GDM1 (cell line): ENCODE measurements around the gene PNLIPRP2.

Experiments
- DNase-seq: peaks from one replicate; lab custom pipeline; 2025; lab: John Stamatoyannopoulos, UW

The PNLIPRP2 gene

DNA sequence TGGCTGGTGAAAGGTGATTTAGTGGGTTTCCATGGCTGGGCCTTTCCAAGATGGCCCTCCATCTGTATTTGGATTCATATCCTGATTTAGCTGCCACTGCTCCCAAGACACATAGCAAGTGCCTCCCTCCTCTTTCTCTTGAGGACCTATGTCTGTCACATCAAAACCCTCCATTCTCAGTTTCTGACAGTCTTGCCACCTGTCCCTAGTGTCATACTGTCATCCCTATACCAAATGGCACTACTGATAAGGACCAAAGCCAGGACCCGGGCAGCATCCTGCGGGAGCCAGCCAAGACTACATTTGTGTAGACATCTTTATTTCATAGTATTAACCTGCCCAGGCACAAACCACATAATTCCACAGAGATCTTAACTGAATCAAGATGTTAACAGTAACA lies 34.8 kb downstream of the PNLIPRP2 start:
- DNase-seq, result no peak

DNA sequence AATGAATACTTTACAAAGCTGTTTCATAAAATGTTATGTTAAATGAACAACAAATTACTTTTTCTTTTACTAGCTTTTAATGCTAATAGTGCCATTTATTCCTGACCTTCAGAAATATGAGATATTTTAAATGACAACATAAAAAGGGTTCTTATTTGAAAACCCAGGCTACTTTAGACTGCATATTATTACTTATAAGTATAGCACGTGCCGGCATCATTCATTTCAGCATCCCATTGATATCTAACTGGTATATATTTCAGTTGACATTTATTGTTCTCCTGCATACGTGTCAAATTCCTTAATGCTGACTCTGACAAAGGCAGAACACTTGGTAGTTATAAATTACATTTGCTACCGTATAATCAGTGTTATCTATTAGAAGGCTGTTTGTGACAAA lies 35.3 kb downstream of the PNLIPRP2 start:
- DNase-seq, result no peak

DNA sequence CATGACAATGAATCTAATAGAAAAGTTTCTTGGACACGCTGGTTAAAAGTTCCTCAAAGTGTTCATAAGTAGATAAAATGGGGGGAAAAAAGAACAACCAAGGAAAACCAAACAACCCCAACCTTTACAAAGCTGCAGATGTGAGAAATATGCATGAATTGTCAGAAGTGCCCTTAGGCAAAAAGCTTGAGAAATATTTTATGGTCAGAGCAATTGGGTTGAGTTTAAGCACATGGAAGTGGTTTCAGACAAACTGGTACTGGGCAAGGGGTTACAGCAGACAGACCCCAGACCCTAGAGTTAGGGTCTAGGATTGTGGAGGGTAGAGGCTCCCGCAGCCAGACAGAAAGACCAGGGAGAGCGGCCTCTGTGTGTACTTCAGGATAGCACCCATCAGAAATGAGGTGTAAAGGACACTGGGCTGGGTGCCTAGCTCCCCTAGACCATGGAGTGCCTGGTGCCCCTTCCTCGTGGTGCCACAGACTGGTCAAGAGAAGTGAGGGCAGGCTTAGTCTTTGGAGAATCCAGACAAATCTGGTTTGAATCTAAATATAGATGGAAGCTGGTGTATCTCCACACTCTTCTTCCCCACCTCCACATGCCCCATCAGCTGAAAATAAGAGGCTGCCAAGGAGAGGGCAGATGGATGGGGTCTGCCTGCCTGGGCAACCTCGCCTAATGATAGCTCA lies 37.3 kb downstream of the PNLIPRP2 start:
- no peak for DNase-seq

DNA sequence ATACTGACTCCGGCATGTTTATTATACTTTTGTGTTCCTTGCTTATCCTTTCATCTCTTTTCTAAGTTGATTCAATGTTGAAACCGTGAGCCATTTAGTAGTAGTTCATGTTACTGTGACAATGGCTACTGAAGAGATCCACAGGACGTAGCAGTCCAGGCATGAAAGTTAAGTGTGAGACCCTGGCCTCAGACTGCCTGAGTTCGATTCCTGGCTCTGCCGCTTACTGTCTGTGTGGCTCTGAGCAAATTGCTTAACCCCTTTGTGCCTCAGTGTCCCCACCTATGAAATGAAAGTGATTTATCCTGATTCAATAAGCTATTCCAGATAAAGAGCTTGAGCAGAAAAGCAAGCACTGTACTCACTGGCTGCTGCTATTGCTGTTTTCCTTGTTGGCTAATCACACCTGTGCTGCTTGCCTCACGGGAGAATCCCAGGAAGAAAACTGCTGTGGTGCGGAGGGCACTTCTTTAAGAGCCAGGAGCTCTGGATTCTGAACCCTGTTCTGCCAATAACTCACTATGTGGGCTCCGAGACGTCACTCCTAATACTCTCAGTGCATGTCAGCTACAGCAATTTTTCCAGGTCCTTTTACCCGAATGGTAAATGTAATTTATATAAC lies 38.4 kb downstream of the PNLIPRP2 start:
- no peak for DNase-seq

DNA sequence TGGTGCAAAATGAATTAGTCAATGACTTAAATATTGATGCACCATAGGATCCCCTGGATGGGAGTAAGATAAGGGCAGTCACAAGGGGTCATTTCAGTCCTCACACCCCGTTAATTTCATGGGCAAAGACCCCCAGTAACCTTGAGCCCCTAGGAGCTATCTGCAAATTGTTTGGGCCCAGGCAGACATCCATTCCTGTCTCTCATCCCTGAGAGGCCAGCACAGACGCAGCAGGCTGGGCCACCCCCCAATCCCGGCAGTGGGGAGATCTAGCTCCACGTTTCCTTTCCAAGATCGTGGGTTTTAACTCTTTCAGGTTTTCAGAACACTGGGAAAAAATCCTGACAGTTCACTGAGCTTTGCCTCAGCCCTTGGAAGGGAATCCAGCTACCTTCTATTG lies 40.1 kb downstream of the PNLIPRP2 start:
- no peak for DNase-seq

DNA sequence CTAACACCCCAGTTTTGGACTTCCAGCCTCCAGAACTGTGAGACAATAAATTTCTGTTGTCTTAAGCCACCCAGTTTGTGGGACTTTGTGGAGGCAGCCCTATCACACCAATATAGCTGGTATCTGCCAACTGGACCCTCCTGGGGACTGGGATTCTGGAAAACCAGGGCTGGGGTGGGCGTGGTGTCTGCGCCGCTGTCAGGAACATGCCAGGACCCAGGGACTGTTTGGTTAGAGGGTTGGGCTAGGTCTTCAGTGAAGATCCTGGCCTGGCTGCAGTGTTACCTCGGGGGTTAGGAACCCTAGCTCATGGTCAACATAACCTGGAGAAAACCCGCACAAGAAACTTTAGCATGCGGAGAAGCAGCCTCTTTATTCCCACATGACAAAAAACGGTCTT lies 42.6 kb downstream of the PNLIPRP2 start:
- DNase-seq, result no peak

DNA sequence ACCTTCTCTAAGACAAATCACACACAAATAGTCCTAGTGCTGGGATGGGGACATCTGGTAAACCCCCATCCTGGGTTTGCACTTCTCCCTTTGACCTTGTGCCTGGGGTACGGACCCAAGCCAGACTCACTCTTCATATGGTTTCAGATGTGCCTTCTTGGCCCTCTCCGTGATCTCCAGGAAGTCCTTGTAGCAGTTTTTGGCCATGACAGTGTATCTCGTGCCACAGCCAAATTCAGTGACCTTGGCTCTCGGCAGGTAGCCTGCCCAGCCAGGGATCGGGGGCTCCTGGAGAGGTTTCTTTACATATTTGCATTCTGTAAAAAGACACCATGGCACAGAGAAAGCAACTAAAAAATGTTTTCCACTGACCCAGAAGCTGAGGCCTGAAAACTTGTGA lies 43.9 kb downstream of the PNLIPRP2 start:
- no peak for DNase-seq

DNA sequence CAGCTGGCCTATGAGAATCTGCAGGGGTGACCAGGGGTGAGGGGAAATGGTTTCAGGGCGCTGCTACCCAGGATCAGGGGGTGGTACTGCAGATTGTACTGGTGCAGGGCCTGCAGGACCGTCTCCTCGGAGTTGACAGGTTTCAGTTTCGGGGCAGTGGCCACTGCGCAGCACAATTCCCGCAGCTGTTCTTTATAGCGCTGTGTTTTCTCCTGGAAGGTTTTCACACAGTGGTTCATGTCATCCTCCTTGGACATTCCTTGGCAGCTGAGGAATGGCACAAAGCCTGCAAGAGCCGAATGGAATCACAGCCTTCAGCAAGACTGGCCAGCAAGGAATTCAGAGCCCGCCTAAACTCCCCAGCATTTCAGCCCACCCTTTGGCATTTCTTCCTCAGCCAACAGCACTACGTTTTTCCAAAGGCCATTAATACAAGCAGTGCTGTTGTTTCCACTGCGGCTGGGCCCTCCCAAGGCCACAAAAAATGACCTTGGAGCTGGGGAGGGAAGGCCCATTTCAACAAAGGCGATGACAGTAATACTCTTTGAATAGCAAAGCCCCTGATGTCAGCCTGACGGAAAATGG lies 44.9 kb downstream of the PNLIPRP2 start:
- no peak for DNase-seq

DNA sequence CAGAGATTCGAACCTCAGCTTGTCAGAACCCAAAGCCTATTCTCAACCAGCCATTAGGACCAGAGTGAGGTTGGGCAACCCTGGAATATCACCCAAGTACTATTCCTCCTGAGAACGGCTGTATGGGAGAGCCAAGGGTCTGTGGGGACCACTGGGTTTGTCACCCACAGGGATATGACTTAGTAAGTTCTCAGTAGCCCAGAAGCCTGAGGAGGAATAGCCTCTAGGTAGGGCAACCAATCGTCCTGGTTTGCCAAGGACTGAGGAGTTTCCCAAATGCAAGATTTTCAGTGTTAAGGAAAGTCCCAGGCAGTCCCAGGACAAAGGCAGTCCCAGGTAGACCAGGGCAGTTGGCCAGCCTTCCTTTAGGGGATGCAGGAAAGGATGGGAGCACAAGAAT lies 46.7 kb downstream of the PNLIPRP2 start:
- no peak for DNase-seq

DNA sequence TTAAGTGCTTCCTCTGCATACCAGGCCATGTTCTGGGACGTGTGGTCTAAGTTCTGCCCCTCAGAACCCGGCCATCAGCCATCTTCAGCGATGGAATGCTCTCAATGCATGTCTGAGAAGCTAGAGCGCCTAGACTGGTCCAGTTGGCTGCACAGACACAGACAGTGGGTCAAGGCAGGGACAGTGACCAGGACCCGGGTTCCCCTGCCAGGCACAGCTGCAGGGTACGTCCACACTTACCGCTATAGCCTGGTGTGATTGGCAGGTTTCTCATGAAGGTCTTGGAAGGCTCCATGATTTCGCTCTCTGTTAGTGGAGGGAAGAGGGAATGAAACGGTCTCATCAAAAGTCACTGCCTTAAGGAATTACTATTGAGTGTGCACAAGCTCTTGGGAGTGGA lies 47.3 kb downstream of the PNLIPRP2 start:
- DNase-seq, result no peak

DNA sequence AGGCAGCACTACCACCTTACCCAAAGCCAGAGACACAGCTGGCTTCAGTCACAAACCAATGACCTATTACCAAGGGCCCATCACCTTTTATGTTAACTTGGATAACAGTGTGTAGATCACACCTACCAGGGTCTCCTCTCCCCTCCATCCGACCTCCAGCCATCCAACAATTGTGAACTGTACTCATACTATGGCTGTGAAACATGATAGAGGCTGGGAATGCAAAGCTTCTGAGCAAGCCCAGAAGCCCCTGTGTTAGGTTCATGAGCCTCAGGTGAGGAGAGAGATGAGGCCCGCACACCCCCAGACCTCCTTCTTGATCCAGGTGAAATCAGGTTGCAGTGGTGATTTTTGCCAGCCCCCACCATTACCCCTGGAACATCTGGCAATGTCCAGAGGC lies 47.7 kb downstream of the PNLIPRP2 start:
- DNase-seq, result no peak

DNA sequence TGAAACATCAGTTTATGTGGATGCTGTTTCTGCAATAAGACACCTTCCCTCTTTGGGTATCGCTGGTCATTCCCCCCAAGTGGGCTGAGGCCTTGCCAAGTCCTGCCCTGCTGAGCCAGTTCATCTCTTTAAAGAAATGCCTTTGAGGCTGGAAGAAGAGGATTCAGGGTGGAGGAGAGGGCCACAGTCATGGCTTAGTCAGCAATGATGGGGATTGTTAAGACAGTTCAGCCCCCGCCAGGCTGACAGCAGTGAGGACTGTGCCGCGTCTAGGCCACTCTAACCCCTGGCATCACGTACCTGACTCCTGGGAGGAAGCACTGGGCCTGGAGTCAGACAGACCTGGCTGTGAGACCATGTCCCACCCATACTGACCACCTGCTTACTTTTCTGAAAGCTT lies 48.3 kb downstream of the PNLIPRP2 start:
- no peak for DNase-seq

DNA sequence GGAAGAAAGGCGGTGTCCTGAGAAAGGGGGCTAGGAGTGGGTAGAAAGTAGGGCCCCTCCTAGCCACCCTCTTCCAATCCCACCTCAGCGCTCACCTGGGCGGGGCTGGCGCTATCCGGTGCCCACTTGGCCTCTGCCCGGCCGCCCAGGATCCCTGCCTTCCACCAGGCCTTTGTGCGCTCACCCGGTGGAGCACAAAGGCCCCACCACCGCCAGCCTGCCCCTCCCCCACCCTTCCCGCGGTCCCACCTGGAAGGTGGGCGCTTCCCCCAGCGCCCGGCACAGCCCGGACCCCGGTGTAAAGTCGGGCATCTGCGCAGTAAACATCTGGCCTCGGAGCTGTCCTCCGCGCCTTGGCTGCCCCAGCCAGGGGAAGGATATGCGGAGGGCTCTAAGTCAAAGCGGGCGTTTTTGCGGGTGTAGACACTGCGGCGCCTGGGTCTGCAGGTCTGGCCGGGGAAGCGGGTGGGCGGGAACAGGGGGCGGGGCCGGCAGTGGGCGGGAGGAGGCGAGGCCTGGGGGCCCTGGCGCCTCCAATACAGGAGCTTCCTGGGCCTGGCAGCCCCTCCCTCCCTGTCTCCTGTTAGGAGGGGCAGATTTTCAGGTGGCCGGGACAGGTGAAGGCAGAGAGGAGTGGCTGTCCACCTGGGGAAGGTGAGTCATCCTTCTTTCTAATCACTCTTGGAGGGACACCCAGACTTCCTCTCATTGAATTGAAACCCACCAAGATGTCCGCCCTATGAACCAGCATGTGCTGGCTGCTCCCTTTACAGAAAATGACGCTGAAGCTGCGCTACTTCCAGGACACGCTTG lies 49.3 kb downstream of the PNLIPRP2 start:
- no peak for DNase-seq

DNA sequence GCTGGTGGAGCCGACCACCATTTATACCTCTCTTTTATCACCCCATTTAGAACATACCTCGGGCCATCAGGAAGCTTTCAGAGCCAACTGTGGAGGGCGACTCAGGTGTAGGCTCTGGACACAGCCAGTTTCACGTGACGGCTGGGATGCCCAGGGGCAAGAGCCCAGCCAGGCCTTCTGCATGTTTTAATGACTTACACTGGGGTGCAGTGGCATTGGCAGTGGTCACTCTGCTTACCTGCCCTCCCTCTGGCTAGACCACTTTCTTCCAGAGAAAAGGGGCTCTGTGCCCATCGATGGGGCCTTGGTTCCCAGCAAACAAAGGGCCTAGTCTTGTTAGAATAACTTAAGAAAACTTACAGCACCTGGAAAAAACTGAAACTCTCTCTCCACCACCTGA lies 50.0 kb downstream of the PNLIPRP2 start:
- no peak for DNase-seq

DNA sequence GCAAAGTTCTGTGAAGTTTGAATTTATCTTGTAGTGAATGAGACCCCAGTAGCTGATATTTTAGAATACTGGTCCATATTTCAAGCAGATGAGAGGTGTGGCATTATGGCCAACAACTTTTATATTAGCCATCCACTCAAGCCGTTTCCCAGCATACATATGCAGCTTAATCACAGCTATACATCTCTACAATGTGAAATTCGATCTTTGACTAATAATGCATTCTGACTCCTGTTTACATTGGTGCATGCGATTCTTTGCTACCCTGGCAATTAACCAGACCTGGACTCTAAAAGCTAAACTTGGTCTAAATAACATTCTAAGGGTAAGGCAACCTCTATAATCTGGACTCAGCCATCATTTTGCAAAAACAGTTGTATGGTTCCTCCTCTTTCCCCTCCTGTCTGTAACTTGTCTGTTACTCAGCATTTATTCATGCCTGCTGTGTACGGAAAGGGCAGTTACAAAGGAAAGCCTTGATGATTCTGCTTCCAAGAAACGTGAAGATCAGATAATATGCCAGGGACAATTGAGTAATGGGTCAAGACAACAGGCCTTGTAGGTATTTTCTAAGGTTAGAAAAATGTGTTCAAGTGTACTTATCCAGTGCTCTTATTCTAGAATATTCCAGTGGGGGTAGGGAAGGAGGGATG lies 50.6 kb downstream of the PNLIPRP2 start:
- no peak for DNase-seq

DNA sequence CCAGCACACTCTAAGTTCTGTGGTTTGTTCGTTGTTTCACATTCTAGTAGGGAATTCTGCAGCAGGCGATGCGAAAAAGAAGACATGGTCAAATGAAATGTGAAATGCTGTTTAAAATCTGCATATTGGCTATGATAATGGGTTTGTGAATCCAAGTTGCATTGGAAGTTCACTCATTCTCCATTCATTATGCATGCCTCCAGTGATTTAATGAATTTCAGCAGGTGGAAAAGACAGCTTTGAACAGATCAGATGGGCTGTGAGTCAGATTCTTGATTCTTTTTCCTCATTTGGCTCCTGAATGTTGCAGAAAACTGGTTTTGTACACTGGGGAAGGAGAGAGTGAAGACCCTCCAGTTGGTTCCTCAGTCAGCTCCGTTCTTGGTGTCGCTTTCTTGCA lies 52.1 kb downstream of the PNLIPRP2 start:
- DNase-seq, result no peak

DNA sequence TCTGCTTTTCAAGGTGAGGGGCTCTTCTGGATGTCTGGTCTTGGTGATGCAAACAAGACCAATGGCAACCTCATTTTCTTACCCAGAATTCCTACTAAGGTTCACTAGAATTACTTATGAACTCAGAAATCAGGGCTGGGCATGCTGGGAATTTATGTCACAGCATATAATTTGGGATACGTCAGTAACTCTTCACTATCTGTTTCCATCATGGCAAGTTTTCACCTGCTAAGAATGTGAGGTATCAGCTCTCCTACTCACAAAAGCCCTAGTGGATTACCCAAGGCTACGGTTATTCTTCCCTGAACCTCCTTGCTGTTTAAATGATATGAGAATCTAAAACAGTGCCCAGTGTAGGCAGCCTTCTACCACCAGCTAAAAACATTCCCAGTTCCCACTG lies 53.1 kb downstream of the PNLIPRP2 start:
- DNase-seq, result no peak

DNA sequence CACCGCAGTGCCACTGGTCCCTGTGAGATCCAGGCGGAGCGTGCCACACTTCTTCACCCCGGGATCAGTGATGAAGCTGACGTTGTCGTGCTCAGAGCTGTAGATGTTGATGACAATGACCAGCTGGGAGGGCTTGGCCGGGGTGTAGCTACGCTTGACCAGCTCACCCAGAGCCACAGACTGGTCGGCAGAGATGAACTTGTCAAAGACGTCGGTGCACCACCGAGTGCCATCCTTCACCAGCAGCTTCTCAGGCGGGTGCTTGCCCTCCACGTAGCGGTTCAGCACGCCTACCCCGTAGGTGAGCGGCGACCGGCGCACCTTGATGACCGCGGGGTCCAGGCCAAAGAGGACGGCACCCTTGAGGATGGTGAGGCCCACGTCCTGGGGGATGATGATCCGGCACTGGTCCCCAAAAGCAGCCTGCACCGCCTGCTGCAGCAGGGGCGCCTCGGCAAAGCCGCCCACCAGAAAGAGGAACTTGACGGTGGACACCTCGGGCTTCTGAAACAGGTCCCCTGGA lies 54.2 kb downstream of the PNLIPRP2 start:
- DNase-seq, result no peak

DNA sequence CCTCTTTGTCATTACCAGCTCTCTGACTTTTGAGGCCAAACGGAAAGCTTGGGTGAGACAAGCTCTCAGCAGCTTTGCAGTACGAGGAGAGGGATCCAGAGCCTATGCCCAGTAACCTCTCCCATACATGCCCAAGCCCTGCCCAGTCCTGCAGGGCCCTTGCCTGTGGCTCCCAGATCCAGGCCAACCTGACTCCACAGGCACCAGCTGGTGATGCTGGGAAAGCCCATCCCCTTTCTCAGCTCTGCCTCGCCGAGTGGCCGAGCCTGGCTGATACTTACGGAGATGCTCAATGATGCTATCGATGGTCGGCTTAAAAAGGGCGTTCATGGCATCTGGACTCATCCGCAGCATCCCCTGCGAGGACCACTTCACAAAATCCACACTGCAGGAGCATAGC lies 55.4 kb downstream of the PNLIPRP2 start:
- DNase-seq, result no peak

DNA sequence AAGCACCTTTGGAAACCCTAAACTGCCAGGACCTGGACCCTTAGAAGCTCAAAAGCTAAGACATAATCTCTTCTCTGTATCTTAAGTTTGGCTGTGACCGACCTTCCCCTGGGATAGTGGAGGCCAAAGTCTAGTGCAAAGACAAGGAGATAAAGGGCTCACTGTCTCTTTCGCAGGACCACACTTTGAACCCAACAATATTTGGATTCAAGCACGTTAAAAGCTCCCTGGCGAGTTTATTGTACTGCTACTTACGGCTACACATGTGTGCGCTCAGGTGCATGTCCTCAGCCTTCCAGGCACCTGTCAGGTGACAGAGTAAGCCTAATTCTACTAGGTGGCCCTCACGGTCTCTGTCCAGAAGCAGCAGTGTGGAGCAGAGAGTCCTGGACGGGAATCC lies 55.9 kb downstream of the PNLIPRP2 start:
- no peak for DNase-seq

DNA sequence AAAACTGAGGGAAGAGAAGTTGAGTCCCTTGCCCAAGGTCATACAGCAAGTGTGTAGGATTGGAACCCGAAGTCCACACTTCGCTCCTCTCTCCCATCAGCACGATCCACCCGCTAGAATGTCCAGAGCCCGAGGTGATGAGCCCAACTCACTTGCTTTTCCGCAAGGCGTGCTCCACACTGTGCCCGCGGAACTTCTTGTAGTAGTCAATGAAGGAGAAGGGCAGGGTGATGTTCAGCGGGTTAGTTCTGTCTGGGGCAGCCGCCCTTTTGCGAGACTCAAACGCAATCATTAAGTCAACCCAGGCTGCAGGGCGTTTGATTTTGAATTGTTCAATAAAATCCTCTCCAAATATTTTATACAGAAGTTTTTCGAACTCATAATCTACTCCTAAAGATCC lies 58.6 kb downstream of the PNLIPRP2 start:
- DNase-seq, result no peak

DNA sequence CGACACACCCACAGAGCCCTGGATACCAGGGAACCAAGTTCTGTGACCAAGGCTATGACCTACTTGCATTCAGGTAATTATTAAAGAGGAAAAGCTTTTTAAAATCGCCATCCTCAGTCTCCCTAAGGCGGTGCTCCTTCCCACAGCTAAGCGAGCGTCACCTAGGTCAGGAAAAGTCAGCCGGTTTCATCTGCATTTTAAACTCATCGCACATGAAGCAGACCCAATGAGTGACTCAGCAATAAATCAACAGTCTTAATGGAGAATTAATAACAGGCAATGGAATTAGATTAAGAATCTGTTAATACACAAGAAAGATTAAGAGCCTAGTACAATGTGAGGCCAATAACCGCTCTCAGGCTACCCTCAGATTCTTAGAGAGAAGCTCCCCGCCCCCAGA lies 62.4 kb downstream of the PNLIPRP2 start:
- no peak for DNase-seq
